Measurements from ENCODE around the gene WEE1. TPM values are rescaled to one million over a fixed set of nuclear protein-coding genes. Genes with fewer than 3 reads are reported as not detected.

Gene WEE1
- total and polyA plus RNA-seq, 7 donors: 4.2 to 58.6 (median 8.2) TPM

DNA sequence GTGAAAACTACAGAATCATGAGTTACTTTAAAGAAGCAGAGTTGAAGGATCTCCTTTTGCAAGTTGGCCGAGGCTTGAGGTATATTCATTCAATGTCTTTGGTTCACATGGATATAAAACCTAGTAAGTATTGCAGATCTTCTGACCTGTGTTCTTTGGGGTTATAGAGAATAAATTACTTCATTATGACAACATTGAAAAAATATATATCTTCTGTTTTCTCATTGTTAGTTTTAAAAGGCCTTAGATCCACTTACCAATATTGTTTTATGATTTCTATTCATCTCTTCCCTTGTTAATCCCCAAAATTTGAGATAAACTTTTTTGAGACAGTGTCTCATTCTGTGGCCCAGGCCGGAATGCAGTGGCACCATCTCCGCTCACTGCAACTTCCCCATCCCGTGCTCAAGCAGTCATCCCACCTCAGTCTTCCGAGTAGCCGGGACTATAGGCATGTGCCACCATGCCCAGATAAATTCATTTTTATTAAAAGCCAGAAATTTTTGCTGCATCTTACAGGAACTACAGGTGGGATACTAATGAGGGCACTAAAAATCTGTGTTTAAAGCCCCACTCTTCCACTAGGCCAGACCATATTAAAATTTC lies 8.2 kb downstream of the WEE1 start:
- Histone ChIP-seq H3K9me3 (no peaks in the 10 kb centered on the region), H3K4me3 (no peak overlapping the region), H3K4me1 (no peaks in the 10 kb centered on the region), H3K36me3 (ENCODE audit: insufficient read depth in 1 of 2, low read depth in 1 of 2) (peaks cover 7 to 85% of the 10 kb centered on the region in 2 donors), H3K27me3 (ENCODE audit: insufficient read depth in 3 of 3, low read length in 2 of 3) (no peaks in the 10 kb centered on the region), H3K27ac (no peak overlapping the region)
- DNase-seq (no peak), ATAC-seq (no peak)
- TF ChIP-seq, protein P1, sequence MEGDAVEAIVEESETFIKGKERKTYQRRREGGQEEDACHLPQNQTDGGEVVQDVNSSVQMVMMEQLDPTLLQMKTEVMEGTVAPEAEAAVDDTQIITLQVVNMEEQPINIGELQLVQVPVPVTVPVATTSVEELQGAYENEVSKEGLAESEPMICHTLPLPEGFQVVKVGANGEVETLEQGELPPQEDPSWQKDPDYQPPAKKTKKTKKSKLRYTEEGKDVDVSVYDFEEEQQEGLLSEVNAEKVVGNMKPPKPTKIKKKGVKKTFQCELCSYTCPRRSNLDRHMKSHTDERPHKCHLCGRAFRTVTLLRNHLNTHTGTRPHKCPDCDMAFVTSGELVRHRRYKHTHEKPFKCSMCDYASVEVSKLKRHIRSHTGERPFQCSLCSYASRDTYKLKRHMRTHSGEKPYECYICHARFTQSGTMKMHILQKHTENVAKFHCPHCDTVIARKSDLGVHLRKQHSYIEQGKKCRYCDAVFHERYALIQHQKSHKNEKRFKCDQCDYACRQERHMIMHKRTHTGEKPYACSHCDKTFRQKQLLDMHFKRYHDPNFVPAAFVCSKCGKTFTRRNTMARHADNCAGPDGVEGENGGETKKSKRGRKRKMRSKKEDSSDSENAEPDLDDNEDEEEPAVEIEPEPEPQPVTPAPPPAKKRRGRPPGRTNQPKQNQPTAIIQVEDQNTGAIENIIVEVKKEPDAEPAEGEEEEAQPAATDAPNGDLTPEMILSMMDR (IDR thresholded peaks at IDR 0.05): no peak
- WGBS, 3 donors: 97 to 99% (median 97%) methylated on average over 6 of the region's 6 CpGs
- intact Hi-C loops (cut with DNase I): no loop called here

DNA sequence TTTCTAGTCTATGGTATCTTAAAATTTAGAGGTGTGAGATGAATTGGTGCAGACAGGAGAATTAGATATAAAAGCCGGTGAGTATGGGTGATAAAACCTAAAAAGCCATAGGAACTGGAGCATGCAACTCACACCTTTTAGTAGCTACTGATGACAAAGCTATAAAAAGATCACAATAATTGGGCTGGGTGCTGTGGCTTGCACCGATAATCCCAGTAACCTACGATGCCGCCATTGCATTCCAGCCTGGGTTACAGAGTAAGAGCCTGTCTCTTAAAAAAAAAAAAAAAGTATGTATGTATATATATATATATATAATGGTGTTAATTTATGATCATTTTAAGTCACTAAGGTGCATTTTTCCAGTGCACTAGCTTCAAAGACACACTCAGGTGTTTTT lies 17.2 kb downstream of the WEE1 start:
- TF ChIP-seq, protein P1 (IDR thresholded peaks at IDR 0.05): no peak
- Histone ChIP-seq H3K4me1 (no peaks in the 10 kb centered on the region), H3K9me3 (no peaks in the 10 kb centered on the region), H3K4me3 (no peak overlapping the region), H3K36me3 (ENCODE audit: insufficient read depth in 1 of 2, low read depth in 1 of 2) (peaks cover 7 to 48% of the 10 kb centered on the region in 2 donors), H3K27me3 (ENCODE audit: insufficient read depth in 3 of 3, low read length in 2 of 3) (no peaks in the 10 kb centered on the region), H3K27ac (no peak overlapping the region)
- 94 to 96% (median 95%) methylated on average over 4 of the region's 4 CpGs for WGBS, 3 donors
- DNase-seq: no peak
- intact Hi-C loops (cut with DNase I): no loop called here
- ATAC-seq: no peak

DNA sequence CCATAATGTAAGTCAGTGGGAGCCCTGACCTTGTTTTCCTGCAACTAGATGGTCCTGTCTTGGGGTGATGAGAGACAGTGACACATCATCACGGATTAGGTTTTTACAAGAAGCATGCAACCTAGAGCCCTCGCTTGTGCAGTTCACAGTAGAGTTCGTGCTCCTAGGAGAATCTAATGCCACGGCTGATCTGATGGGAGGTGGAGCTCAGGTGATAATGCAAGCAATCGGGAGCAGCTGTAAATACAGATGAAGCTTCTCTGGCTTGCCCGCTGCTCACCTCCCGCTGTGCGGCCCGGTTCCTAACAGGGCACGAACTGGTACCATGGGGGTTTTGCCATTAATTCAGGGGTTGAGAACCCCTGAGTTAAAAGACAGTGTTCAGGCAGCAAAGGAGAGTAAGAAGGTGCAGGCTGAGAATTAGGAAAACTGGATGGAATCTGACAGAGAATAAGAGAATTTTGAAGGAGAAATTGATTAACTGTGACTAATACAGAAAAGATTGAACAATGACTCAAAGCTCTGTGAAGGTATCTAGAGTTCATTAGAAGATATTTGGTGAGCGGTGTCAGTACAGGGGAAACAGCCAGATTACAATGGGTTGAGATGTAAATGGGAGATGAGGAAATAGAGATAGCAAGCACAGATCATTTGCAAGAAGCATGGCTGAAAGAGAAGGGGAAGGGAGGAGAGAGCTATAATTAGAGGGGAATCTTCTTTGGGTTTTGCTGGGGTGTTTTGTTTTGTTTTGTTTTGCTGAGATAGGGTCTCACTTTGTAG lies 21.0 kb downstream of the WEE1 start:
- H3K4me1 ChIP-seq: no peaks in the 10 kb centered on the region
- peaks cover 0 to 10% of the 10 kb centered on the region in 2 donors for H3K36me3 ChIP-seq (ENCODE audit: insufficient read depth in 1 of 2, low read depth in 1 of 2)
- H3K27ac ChIP-seq: no peak overlapping the region
- TF ChIP-seq, protein P1 (IDR thresholded peaks at IDR 0.05): no peak
- intact Hi-C loops (cut with DNase I): no loop called here
- no peaks in the 10 kb centered on the region for H3K27me3 ChIP-seq (ENCODE audit: insufficient read depth in 3 of 3, low read length in 2 of 3)
- 73 to 79% (median 77%) methylated on average over 11 of the region's 11 CpGs for WGBS, 3 donors
- H3K4me3 ChIP-seq: no peak overlapping the region
- H3K9me3 ChIP-seq: no peaks in the 10 kb centered on the region
- DNase-seq: no peak
- no peak for ATAC-seq

DNA sequence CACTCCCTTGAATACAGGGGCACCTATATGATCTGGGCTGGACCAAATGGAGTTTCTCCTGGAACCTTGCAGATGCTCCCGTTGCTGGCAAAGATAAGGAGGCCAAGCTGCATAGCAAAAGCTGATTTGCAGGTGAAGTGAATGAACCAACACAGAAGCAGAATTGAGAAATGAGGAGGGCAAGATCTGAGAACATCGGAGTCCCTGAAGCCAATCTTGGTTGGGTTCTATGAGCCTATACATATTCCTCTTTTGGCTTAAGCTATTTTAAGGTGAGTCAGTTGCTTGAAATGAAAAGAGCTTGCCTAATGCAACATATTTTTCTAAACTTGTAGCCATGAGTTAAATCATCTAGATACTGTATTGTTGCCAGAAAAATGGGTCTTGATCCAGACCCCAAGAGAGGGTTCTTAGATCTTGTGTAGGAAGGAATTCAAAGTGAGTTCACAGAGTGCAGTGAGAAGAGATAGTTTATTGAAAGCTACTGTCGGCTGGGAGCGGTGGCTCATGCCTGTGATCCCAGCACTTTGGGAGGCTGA lies 23.5 kb downstream of the WEE1 start:
- no peak for ATAC-seq
- Histone ChIP-seq H3K36me3 (ENCODE audit: insufficient read depth in 1 of 2, low read depth in 1 of 2) (no peaks in the 10 kb centered on the region), H3K27me3 (ENCODE audit: insufficient read depth in 3 of 3, low read length in 2 of 3) (no peaks in the 10 kb centered on the region), H3K4me1 (no peaks in the 10 kb centered on the region), H3K9me3 (no peaks in the 10 kb centered on the region), H3K4me3 (no peak overlapping the region), H3K27ac (no peak overlapping the region)
- intact Hi-C loops (cut with DNase I): no loop called here
- TF ChIP-seq, protein P1 (IDR thresholded peaks at IDR 0.05): no peak
- DNase-seq: no peak
- WGBS, 3 donors: 88 to 91% (median 89%) methylated on average over 4 of the region's 4 CpGs
